Activated CD4-positive, CD25-positive, alpha-beta regulatory T cell treated with anti-CD3 and anti-CD28 coated beads, Interleukin-2, amount 50 U/mL, for 72 hours (primary cell): ENCODE results near the gene ERMN.

Source experiments
- DNase-seq: peaks from one replicate; pipeline ENCODE4 v3.0.0; 2021

The ERMN gene

DNA sequence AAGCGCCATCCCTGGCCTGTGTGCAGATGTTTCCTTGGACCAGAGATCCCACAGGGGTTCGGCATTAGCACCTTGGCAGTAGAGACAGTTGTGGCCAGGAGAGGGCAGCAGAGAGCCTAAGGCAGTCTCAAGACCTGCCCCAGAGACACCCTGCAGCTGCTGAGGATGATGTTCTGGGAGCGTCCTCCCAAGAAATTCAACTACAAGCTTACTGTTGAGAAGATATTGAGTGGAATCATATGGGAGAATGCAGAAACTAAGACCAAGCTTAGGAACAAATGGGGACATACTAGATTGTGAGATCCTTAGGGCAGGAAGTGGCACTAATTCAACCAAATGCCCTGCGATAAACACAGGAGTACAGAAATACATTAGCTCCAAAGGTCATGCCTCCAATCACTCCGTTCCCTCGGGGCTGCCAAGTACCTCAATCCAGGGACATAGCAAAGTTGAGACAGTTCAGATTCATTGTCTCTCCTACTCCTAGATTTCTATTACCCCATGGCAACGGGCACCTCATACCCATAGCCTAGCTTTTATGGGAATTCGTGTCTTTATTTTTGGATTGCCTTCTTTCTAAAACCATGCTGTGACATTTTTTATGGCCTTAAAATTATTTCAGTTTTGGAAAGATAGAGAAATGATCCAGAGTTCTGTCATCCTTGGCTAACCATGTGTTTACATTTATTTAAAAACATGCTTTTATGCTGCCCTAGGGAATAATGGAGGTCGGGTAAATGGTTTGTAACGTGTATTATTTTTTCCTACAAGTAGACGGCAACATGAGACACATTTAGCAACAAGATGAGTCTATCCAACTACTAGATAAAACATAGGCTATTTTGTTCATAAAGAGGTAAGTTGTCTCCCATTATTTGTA, 2.2 kb upstream of the ERMN start:
- peak; percentile 87 for DNase-seq

DNA sequence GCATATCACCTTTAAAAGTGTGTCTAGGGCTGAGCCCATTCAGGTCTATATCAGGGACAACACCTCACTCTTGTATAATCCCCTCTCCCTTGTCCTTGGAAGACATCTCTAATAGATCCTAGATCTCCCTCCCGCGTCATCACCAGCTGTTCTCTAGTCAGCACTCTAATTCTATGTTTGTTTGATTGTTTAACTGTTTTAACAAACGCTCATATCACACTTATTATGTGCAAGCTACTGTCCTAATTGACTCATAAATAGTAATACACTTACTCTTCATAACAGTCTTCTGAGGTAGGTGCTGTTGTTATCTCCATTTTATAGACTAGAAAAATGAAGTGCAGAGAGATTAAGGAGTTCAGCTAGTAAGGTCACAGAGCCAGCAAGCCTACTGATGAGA, 1.6 kb upstream of the ERMN start:
- DNase-seq = no peak

DNA sequence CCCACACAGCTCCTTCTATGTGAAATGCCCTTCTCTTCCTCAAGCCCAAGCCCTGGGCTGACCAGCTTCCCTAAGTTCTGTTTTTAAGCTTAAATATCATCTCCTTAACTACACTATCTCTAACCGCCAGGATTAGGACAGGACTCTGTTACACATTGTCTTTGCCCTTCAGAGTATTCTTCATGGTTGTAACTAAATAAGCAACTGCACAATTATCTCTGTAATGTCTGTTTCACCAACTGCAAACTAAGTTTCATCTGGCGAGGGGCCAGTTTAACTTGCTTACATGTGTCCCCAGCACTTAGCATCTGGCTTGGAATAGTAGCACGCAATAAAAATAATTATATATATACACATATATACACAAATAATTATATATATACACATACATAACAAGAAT, 1.1 kb upstream of the ERMN start:
- DNase-seq = no peak

DNA sequence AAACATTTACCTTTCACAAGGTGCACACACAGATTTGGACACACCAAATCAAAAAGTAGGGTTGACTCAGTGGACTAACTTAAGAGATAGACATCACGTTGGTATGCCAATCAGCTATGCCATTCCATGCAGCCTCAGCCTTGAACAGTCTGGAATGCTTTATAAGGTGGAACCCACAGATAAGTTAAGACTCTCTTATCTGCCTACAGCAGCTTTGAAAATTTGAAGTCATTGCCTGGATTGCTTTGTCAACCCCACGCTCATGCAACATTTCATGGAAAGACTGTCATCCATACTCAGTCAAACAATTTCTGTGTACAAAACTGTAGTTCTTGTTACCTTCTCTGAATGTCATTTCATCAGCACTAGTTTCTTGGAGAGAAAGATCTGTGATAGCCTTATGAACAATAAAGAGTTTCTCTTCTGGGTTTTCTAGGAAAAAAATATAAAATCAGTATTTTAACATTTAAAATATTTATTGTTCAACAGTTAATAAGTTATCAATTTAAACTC, 1.2 kb downstream of the ERMN start:
- no peak for DNase-seq

DNA sequence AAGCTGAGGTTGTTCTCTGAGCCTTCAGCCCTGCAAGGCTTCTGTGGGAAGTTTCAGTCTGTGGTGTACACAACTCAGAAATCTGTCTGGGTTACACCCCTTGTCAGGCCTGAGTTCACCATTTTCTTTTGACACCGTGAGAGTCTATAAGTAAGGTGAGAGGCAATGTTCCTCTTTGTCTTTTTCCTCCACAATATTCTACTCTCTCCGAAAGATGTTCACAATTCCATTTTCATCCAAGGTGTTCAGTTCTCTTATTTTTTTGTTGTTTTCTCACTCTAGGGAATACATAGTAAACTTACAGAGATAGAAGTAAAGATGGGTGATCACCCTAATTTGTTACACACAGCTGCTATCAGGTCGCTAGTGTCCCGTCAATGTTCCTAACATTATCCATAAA, 3.2 kb downstream of the ERMN start:
- DNase-seq = no peak

DNA sequence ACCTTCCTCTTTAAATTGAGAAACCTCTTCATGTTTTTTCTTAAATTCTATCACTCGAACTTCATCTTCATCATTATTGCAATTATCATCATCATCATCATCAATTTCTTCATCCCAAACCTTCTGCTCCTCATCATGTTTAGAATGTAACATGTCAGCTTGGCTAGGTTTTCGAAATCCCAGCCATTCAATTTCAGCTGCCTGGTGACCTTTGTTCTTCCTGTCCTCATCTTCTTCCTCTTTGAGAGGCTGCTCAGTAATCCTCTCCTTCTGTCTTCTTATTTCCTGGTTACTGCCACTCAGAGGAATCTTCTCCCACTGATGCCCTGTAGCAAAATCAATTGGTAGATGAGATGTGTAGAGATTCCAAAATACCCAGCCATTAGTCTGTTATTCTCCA, 4.2 kb downstream of the ERMN start:
- no peak for DNase-seq

DNA sequence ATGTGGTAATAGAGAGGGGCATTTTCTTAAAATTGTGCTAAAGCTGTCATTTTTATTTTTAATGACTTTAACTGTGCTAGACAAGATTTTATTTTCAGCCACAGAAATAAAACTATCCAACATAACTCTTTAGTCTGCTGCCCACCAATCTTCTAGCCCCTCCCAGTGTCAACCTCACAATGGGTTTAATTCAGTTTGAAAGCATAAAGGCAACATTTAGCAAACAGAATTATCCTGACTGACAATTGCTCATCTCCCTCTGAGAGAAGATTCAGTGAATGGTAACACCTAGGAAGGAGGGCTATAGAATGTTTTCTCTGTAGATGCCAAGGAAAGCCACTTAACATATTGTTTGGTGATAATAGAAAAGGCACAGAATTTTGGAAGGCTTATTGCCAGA, 5.2 kb downstream of the ERMN start:
- DNase-seq = no peak

DNA sequence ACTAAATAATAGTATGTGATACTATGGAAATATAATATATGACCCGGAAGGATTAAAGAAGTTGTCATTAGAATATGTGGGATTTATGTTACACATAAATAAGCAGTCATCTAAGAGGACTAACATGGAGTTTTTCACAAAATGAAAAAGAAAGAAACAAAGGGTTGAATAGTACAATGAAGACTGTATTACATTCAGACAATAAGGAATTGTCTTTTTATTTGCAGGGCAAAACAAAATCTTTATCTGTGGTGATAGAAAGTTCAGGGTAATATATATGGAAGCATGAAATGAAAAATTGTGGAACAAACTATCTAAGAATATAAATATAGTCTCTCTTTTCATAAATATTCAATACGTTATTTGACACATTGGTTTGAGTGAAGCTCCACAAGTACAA, 5.8 kb downstream of the ERMN start:
- no peak for DNase-seq

DNA sequence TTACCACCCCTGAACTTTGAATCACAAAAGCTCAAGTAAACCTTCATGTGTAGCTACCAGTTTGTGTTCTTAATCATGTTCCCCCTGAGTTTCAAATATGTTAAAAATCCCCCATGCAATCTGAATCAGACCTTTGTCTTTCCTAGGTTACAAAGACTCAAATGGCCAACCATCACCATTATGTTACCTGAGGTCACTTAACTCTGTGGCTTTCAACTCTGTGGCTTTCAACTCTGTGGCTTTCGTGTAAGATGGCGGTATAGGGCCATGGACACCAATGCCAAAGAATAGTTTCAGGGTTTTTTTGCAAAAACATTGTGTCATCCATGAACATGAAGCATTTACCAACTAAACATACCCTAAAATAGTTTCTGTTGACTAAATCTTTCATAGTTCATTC, 6.7 kb downstream of the ERMN start:
- no peak for DNase-seq

DNA sequence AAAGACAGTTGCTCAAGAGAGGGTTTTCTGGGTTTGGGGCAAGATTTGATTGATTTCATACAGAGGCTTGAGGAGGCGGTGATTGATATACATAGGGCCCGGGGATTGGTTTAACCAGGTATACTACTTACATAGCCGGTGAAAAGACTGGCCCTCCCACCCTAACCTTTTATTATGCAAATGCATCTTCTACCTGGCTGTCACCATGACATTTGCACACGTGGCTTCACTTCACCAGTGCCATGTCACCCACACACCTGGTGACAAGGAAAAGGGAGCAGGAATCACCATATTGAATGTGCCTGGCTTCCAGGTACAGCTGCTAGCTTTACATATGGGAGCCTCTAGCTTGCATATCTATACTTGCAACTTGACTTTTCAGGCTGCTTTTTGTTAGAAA, 9.7 kb downstream of the ERMN start:
- DNase-seq = no peak

DNA sequence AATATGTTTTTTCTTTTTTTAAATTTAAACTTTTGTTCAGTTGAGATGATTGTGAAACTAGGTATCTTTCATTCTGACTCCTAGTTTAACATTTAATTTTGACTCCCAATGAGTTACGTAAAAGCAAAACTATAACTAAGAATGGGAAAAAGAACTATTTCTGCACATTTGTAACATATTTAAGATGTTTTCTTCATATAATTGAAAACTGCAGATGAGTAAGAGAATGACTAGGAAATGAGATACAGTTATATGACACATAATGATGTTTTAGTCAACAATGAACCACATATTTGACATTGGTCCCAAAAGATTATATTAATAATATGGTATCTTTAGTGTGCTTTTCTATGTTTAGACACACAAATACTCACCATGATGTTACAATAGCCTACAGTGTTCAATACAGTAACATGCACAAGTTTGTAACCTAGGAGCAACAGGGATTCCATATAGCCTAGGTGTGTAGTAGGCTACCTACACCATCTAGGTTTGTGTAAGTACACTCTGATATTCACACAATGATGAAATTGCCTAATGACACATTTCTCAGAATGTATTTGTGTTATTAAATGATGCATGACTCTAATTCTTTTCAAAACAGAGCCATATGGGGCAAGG, 12.6 kb downstream of the ERMN start:
- no peak for DNase-seq

DNA sequence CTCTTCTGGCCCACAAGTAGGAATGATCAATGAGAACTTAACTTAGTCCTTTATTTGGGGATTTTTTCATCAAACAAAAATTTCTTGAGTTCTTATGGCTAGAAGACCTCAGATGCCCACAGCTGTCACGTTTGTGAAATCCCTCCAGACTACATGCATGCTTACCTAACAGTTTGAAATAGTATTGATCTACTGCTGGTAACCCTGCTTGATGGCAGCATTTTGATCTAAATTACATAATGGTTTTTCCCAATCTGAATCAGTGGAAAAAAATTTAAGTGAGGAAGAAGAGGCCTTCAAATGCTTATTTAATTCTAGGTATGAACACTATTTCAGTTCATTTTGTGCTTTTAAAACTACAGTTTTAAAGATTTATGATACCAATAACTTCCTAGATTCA, 13.9 kb downstream of the ERMN start:
- DNase-seq = no peak

DNA sequence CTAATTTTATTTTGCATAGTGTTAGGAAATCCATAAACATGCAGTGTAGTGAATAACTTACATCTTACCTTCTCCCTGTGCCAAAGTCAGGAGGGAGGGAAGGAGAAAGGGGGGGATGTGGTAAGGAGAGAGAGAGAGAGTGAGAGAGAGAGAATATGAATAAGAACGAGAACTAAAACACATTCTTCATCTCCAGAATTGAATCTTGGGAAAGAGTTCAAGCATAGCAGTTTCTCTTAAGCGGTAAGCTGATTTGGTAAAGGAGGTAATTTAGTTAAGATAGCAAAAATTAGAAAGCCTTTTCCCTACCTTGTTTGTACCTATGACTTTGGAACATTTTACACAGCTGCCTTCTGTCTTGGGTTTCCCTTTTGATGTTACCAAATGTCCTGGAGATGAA, 15.7 kb downstream of the ERMN start:
- DNase-seq = no peak

DNA sequence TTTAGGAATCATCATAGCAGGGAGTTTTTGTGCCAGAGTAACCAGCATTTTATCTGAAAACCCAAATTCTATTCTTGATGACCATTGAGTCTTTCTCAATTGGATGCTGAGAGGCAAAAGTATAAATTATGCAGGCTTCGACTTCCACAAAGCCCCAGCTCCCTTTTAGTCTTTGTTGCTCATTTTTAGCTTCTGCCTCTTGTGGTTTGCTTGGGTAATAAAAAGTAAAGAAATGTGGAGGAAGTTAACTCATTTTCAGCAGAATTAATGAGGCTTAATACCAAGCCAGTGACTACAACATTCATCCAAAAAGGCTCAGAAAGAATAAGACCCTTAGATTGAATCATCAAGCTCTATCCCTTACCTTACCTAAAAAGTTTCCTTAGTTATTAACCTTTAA, 18.6 kb downstream of the ERMN start:
- DNase-seq = no peak

DNA sequence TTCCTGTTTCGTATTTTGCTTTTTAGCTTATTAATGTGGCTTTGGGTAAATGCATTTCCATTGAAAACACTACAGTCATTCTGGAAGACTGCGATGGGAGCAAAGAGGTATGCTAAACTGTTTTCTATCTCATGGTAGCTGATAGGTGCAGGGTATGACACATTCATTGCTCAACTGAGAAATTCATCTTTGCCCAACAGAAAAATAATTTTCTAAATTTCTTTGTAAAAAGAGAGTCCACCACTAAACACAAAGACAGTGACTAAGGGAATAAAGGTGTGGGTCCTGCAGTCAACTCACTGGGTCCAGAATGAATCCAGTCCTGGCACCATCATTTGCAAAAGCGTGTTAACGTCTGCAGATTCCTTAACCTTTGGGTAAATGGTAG, 19.9 kb downstream of the ERMN start:
- no peak for DNase-seq

DNA sequence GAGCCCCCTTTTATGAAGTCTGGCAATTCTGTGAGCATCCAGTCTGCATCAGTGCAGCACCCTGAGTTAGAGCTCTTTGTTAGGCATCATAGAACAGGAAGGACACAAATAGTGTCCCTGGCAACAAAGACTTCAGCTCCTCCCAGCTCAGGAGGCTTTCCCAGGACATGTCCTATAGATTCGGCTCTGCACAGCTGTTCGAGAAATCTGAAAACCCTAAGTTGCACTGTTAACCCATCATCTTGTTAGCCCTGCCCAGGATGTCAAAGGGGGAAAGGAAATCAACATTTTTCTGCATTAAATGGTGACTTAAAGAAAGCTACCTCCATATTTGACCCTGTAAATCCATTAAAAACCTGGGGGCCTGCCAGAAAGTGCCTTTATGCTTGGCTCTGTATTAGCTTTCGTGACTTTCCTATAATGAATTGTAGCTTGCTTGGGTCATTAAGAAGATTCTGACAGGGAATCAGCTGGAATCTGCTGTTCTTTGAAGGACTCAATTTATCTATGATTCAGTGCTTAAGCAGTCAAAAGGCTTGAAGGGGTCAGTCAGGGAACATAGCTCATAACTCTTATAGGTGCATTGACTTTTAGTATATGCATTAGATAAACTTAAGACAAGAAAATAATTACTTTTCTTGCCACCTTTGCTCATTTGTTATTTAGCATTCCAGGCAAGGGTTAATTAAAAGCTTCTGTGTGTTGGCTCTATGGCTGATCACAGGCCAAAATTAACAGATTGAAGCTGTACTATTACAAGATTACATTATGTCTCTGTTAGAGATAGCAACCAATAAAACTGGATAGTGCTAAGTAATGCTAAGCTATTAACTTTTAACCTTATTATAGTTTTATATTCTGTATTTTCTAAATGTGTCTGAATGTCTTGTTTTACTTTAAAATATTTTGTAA, 20.6 kb downstream of the ERMN start:
- DNase-seq = no peak

DNA sequence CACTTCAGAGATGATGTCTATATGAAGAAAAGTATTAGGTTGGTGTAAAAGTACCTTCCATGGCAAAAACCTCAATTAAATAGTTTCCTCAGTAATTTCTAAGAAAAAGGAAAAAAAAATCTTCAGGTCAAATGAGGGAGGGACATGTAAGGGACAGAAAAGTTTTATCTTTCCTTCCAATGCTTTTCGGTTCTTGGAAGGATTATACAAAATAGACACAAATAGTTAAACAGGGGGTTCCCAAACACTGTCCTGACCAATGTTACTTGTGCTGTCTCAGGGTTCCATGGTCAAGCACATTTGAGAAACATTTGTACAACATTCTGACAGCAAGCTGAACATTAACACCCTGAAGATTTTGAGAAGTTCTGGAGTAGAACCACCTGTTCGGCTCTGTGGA, 22.0 kb downstream of the ERMN start:
- DNase-seq = no peak

DNA sequence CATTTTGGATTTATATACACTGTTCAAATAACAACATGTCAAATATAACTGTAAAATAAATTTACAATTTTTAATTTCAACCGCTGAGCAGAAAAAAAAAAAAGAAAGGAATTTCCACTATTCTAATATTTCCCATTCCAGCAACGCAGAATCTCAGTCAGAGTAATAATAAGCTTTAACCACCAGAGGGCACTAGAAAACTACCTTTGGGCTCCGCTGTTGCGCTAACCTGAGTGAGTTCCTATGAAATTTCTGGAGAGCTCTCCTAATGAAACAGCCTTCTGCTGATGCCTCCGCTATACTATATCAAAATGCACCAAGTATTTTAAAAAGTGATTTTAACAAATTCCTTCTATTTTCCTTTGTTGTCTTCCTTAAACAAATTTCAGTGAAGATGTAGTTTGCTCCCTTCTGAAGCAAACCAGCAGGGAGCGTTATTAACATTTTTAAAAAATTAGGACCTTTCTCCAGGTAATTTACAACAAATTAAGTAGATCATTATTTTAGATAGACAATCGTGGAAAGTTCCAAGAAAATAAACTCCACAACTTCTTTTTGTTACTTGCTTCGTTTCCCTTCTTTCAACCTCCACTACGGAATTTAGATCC, 23.0 kb downstream of the ERMN start:
- DNase-seq = no peak

DNA sequence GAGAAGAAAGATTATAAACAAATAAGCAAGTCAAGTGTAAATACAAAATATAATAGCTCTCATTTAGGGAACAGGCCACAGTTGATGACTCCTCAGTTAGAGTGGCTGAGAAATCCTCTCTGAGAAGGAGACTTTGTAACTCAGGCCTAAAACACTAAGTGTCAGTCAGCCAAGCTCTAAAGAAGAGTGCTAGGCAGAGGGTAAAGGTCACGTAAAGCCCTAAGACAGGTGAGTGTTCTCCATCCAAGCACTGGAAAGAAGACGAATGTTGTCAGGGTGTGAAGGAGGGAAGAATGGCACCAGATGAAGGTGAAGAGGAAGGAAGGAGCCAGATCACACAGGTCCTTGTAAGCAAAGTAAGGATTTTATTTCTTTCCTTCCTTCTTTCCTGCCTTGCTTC, 24.3 kb downstream of the ERMN start:
- DNase-seq = no peak

DNA sequence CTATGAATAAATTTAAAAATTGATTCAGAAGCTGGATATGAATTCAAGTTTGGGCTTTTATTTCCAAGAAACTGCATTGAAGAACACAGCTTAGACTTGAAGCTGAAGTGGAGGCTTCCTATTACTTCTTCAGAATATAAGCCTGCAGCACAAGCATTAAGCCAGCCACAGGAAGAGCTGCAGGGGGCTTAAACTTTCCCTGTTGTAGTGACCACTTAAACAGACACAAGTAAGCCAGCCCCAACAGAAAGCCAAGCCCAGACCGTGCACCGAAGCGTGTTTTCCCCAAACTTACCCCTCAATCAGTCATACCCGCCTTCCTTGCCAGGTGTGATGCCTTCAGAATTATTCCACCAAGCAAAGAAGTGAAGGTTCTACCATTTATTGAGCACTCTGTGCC, 28.7 kb downstream of the ERMN start:
- DNase-seq = no peak

DNA sequence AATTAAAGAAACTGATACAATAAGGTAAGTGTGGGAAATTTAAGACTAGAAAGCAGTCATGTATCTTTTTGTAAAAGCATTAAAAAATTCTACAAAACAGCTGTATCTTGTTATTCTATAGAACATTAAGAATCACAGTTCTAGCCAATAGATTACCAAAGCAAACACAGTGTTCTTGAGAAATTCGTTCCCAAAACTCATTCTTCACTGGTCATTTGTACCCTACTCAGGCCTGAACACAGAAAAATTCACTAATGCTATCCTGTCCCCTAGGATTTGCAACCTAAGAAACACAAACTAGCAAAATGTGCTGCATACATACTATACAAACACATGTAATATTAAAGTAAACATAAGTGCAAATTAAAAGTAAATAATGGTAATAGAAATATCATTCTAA, 29.1 kb downstream of the ERMN start:
- no peak for DNase-seq

DNA sequence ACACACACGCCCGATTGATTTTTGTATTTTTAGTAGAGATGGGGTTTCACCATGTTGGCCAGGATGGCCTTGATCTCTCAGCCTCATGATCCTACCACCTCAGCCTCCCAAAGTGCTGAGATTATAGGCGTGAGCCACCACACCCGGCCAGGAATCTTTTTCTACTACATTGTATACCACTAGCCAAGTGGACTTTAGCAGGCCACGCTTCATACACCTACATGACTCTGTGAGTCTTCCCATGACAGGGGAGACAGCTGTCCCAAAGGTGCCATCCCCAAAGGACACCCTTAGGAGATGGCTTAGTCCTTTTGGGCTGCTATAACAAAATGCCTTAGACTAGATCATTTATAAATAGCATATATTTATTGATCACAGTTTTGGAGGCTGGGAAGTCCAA, 32.8 kb downstream of the ERMN start:
- DNase-seq = no peak

DNA sequence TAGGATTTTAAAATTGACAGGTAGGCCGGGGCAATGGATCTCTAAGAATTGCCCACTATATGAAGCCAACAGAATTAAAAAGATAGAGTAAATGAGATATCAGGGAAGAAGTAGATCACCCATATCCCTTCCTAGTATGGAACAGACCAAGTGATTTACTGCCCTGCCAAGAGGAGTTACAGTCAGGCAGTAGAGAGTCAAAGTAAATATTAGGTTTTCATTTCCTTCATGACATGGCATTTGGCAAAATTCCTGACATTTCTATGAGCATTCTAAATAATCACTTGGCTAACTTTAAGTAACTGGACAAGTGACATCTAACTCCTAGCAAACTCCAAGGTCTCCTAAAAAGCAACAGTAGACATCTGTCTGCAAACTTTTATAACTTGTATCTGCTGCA, 34.6 kb downstream of the ERMN start:
- no peak for DNase-seq
